ENCODE data around the gene IL1RAPL2.
"Not testable (repeated sequence)": the region's sequence is repeated elsewhere in the genome, so short reads cannot be mapped to it uniquely, and the experiment has no call there.

IL1RAPL2 gene

GRCh38 chrX:105803891-105804290, 1237.9 kb downstream of the IL1RAPL2 start:
- H3K4me3 ChIP-seq (ENCODE audit: control insufficient read depth, low read depth, low read length), result no peak overlapping the region
- no peak for DNase-seq (ENCODE audit: low read depth)
- TF ChIP-seq, protein P1, sequence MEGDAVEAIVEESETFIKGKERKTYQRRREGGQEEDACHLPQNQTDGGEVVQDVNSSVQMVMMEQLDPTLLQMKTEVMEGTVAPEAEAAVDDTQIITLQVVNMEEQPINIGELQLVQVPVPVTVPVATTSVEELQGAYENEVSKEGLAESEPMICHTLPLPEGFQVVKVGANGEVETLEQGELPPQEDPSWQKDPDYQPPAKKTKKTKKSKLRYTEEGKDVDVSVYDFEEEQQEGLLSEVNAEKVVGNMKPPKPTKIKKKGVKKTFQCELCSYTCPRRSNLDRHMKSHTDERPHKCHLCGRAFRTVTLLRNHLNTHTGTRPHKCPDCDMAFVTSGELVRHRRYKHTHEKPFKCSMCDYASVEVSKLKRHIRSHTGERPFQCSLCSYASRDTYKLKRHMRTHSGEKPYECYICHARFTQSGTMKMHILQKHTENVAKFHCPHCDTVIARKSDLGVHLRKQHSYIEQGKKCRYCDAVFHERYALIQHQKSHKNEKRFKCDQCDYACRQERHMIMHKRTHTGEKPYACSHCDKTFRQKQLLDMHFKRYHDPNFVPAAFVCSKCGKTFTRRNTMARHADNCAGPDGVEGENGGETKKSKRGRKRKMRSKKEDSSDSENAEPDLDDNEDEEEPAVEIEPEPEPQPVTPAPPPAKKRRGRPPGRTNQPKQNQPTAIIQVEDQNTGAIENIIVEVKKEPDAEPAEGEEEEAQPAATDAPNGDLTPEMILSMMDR (IDR thresholded peaks at IDR 0.05; ENCODE audit: control insufficient read depth, insufficient read depth, low read depth, low read length, missing control alignments), result no peak

DNA sequence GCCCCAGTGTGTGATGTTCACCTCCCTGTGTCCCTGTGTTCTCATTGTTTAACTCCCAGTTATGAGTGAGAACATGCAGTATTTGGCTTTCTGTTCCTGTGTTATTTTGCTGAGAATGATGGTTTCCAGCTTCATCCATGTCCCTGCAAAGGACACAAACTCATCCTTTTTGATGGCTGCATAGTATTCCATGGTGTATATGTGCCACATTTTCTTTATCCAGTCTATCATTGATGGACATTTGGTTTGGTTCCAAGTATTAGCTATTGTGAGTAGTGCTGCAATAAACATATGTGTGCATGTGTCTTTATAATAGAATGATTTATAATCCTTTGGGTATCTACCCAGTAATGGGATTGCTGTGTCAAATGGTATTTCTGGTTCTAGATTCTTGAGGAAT, 1239.7 kb downstream of the IL1RAPL2 start:
- not testable (repeated sequence) for H3K4me3 ChIP-seq (ENCODE audit: control insufficient read depth, low read depth, low read length); DNase-seq (ENCODE audit: low read depth)

GRCh38 chrX:105816517-105816916, 1250.5 kb downstream of the IL1RAPL2 start:
- H3K4me3 ChIP-seq (ENCODE audit: control insufficient read depth, low read depth, low read length), result no peak overlapping the region
- no peak for DNase-seq (ENCODE audit: low read depth)
- TF ChIP-seq, protein P1 (IDR thresholded peaks at IDR 0.05; ENCODE audit: control insufficient read depth, insufficient read depth, low read depth, low read length, missing control alignments), result no peak
